GM10266 (cell line): ENCODE data around the gene ZBED4.

ENCODE experiments used
- DNase-seq: peaks from one replicate; pipeline ENCODE4 v3.0.0; 2012; ENCODE audit errors: extremely low spot score
- CTCF ChIP-seq: IDR thresholded peaks from 2 replicates; pipeline ENCODE4 v1.5.1; 2012; ENCODE audit warnings: mild to moderate bottlenecking, low read depth; ENCODE audit not compliant: control insufficient read depth, insufficient read depth; ENCODE audit errors: missing control alignments

Gene ZBED4

GRCh38 chr22:49899530-49899929 lies 45.9 kb downstream of the ZBED4 start:
- DNase-seq, result no peak
- TF ChIP-seq CTCF, result no peak

- no peak for TF ChIP-seq CTCF
- DNase-seq, result no peak
Observed at GRCh38 chr22:49900441-49901230, 47.0 kb downstream of the ZBED4 start.

GRCh38 chr22:49901457-49901856 lies 47.8 kb downstream of the ZBED4 start:
- DNase-seq, result no peak
- no peak for TF ChIP-seq CTCF

GRCh38 chr22:49903322-49904039 lies 49.8 kb downstream of the ZBED4 start:
- DNase-seq, result no peak
- TF ChIP-seq CTCF, result no peak

- no peak for TF ChIP-seq CTCF
- no peak for DNase-seq
Observed at GRCh38 chr22:49904040-49904369, 50.4 kb downstream of the ZBED4 start.

- TF ChIP-seq CTCF, result no peak
Observed at GRCh38 chr22:49905465-49905864, 51.8 kb downstream of the ZBED4 start.

More at GRCh38 chr22:49905465-49905864, 51.8 kb downstream of the ZBED4 start:
- no peak for DNase-seq
